ENCODE data around the gene TAOK1.

DNA sequence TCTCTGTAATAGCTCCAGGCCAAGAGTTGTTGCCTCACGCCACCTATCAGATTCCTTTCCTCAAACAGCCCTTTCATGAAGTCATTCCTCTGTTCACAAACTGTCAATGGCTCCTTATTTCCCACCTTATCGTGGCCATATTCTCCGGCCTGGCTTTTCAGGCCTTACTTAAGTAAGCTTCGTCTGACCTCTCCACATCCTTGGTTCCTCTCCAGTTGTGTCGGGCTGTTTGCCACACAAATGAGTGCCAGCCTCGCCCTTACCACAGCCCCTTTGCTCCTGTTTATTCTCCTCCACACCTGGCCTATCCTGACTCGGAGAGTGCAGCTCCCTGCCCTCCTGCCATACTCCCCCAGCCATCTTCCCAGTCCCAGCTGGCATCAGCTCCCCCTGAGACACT lies 180.4 kb downstream of the TAOK1 start:
- TF ChIP-seq, protein P1, sequence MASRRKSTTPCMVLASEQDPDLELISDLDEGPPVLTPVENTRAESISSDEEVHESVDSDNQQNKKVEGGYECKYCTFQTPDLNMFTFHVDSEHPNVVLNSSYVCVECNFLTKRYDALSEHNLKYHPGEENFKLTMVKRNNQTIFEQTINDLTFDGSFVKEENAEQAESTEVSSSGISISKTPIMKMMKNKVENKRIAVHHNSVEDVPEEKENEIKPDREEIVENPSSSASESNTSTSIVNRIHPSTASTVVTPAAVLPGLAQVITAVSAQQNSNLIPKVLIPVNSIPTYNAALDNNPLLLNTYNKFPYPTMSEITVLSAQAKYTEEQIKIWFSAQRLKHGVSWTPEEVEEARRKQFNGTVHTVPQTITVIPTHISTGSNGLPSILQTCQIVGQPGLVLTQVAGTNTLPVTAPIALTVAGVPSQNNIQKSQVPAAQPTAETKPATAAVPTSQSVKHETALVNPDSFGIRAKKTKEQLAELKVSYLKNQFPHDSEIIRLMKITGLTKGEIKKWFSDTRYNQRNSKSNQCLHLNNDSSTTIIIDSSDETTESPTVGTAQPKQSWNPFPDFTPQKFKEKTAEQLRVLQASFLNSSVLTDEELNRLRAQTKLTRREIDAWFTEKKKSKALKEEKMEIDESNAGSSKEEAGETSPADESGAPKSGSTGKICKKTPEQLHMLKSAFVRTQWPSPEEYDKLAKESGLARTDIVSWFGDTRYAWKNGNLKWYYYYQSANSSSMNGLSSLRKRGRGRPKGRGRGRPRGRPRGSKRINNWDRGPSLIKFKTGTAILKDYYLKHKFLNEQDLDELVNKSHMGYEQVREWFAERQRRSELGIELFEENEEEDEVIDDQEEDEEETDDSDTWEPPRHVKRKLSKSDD (CRISPR knock-in tag; IDR thresholded peaks at IDR 0.05; ENCODE audit: low read depth) = no peak
- TF ChIP-seq NBN (conservative IDR thresholded peaks at IDR 0.05) = no peak
- TF ChIP-seq NFIC (IDR thresholded peaks at IDR 0.05; ENCODE audit: low read length) = no peak

All from HepG2 (cell line).